GM12864 (cell line): ENCODE results near the gene TSEN34.
"Not testable (repeated sequence)": the region's sequence is repeated elsewhere in the genome, so short reads cannot be mapped to it uniquely, and the experiment has no call there.

Experiments used
- DNase-seq: peaks from one replicate; pipeline ENCODE4 v3.0.0-alpha.2; 2011; ENCODE audit warnings: low read depth
- H3K4me3 ChIP-seq: 2 replicates; pipeline ENCODE4 v1.5.1; 2011; ENCODE audit warnings: mild to moderate bottlenecking, low read depth, low read length, control low read depth
- CTCF ChIP-seq: IDR thresholded peaks from 2 replicates; pipeline ENCODE4 v1.5.1; 2011; ENCODE audit warnings: low read depth, mild to moderate bottlenecking, moderate library complexity, low read length, control low read depth, inconsistent platforms; ENCODE audit errors: missing control alignments

Gene TSEN34

GRCh38 chr19:54169149-54169740, 21.9 kb upstream of the TSEN34 start:
- no peak for DNase-seq
- TF ChIP-seq CTCF = no peak
- H3K4me3 ChIP-seq = no peak overlapping the region

- not testable (repeated sequence) for DNase-seq, H3K4me3 ChIP-seq
Measured at GRCh38 chr19:54171736-54172431, 19.2 kb upstream of the TSEN34 start.

GRCh38 chr19:54172471-54173358, 18.4 kb upstream of the TSEN34 start, which contains the start of gene TMC4:
TMC4 (minus strand) TSS chr19:54173160; CDS start chr19:54173117, 43 bp downstream.
- H3K4me3 ChIP-seq = no peak within 1 kb of the TSS
- TF ChIP-seq CTCF = peak; percentile 14
- no peak for DNase-seq

- no peak overlapping the region for H3K4me3 ChIP-seq
- DNase-seq = no peak
- TF ChIP-seq CTCF = no peak
Measured at GRCh38 chr19:54173359-54173699, 17.8 kb upstream of the TSEN34 start.

- no peak overlapping the region for H3K4me3 ChIP-seq
- no peak for DNase-seq
- TF ChIP-seq CTCF = no peak
Measured at GRCh38 chr19:54173951-54174834, 16.9 kb upstream of the TSEN34 start.

GRCh38 chr19:54178581-54179261, 12.4 kb upstream of the TSEN34 start:
- no peak for TF ChIP-seq CTCF
- no peak for DNase-seq
- H3K4me3 ChIP-seq = no peak overlapping the region
